Activated B cell treated with CpG ODN at 0.5 μM for 24 hours (primary cell): ENCODE results near the gene NCKAP5. TPM values are rescaled to one million over a fixed set of nuclear protein-coding genes. Genes with fewer than 3 reads are reported as not detected.

ENCODE experiments used
- ATAC-seq: fragments of 200-7000 bp; cut with Tn5 transposase; one replicate; pipeline ENCODE4 v1.10.0; 2021; ENCODE audit warnings: low read depth, mild to moderate bottlenecking, moderate library complexity
- CTCF ChIA-PET: fragments of 350-600 bp; sonication (Branson Sonifier 250); formaldehyde crosslinking; loops from one replicate; lab custom pipeline; 2021; ENCODE audit warnings: antibody characterized with exemption; lab: Charles Lee
- POLR2A ChIA-PET: fragments of 350-600 bp; sonication (Branson Sonifier 250); formaldehyde crosslinking; loops from one replicate; lab custom pipeline; 2021; ENCODE audit warnings: antibody characterized with exemption; lab: Charles Lee
- DNase-seq: peaks from one replicate; pipeline ENCODE4 v3.0.0; 2022
- H3K27ac Mint-ChIP-seq: one replicate; pipeline ENCODE4 v1.8.0; 2020; ENCODE audit warnings: mixed read lengths
- H3K27me3 Mint-ChIP-seq: one replicate; pipeline ENCODE4 v1.8.0; 2021; ENCODE audit warnings: mixed read lengths
- H3K36me3 Mint-ChIP-seq: one replicate; pipeline ENCODE4 v1.8.0; 2021; ENCODE audit warnings: low read depth, mixed read lengths
- H3K4me1 Mint-ChIP-seq: one replicate; pipeline ENCODE4 v1.8.0; 2021; ENCODE audit warnings: mixed read lengths
- H3K4me3 Mint-ChIP-seq: one replicate; pipeline ENCODE4 v1.8.0; 2020; ENCODE audit warnings: mild to moderate bottlenecking, mixed read lengths
- H3K9me3 Mint-ChIP-seq: one replicate; pipeline ENCODE4 v1.8.0; 2020; ENCODE audit warnings: mixed read lengths
- CTCF ChIP-seq: fragments of 200-600 bp; IDR thresholded peaks from one replicate; pipeline ENCODE4 v1.8.0; 2022; ENCODE audit warnings: antibody characterized with exemption, mild to moderate bottlenecking
- intact Hi-C: fragments of 100-400 bp; cut with micrococcal nuclease; formaldehyde crosslinking; loops from one replicate; pipeline ENCODE4 v1.15.1; 2024
- total RNA-seq: library from RNA; stranded (reverse); gene quantifications from 2 replicates; pipeline ENCODE4 v1.2.3, GENCODE V29; 2022

The NCKAP5 gene
- total RNA-seq, 1 donor from 2014 or later = not detected

- no peaks in the 10 kb centered on the region for H3K9me3 Mint-ChIP-seq
- DNase-seq = no peak
- ChIA-PET CTCF (no interaction called here), POLR2A (no interaction called here)
- no peak for ATAC-seq
- intact Hi-C loops = no loop called here
- H3K27ac Mint-ChIP-seq = no peak overlapping the region
- no peaks in the 10 kb centered on the region for H3K4me1 Mint-ChIP-seq
- no peak overlapping the region for H3K4me3 Mint-ChIP-seq
- H3K36me3 Mint-ChIP-seq = no peaks in the 10 kb centered on the region
- no peaks in the 10 kb centered on the region for H3K27me3 Mint-ChIP-seq
- no peak for TF ChIP-seq CTCF
Observed at GRCh38 chr2:133557614-133558013, 10.6 kb downstream of the NCKAP5 start.

- Mint-ChIP-seq H3K27me3 (no peaks in the 10 kb centered on the region), H3K36me3 (no peaks in the 10 kb centered on the region), H3K9me3 (no peaks in the 10 kb centered on the region), H3K27ac (no peak overlapping the region), H3K4me1 (no peaks in the 10 kb centered on the region), H3K4me3 (no peak overlapping the region)
- ATAC-seq (no peak), DNase-seq (no peak)
- intact Hi-C loops = no loop called here
- TF ChIP-seq CTCF = no peak
- ChIA-PET POLR2A (no interaction called here), CTCF (no interaction called here)
Observed at GRCh38 chr2:133553838-133554408, 14.3 kb downstream of the NCKAP5 start.

- ATAC-seq = no peak
- Mint-ChIP-seq H3K36me3 (no peaks in the 10 kb centered on the region), H3K4me3 (no peak overlapping the region), H3K4me1 (no peaks in the 10 kb centered on the region), H3K27ac (no peak overlapping the region), H3K27me3 (no peaks in the 10 kb centered on the region), H3K9me3 (no peaks in the 10 kb centered on the region)
- intact Hi-C loops = no loop called here
- TF ChIP-seq CTCF = no peak
- POLR2A ChIA-PET = no interaction called here
- no peak for DNase-seq
- CTCF ChIA-PET = no interaction called here
Observed at GRCh38 chr2:133553251-133553650, 15.0 kb downstream of the NCKAP5 start.

GRCh38 chr2:133552821-133553220, 15.4 kb downstream of the NCKAP5 start:
- POLR2A ChIA-PET = no interaction called here
- CTCF ChIA-PET = no interaction called here
- Mint-ChIP-seq H3K27ac (no peak overlapping the region), H3K4me3 (no peak overlapping the region), H3K36me3 (no peaks in the 10 kb centered on the region), H3K4me1 (no peaks in the 10 kb centered on the region), H3K9me3 (no peaks in the 10 kb centered on the region), H3K27me3 (no peaks in the 10 kb centered on the region)
- intact Hi-C loops = no loop called here
- DNase-seq = no peak
- no peak for TF ChIP-seq CTCF
- no peak for ATAC-seq

GRCh38 chr2:133541797-133542196, 26.5 kb downstream of the NCKAP5 start:
- DNase-seq (no peak), ATAC-seq (no peak)
- TF ChIP-seq CTCF = no peak
- Mint-ChIP-seq H3K4me1 (no peaks in the 10 kb centered on the region), H3K36me3 (no peaks in the 10 kb centered on the region), H3K9me3 (peaks cover 4% of the 10 kb centered on the region), H3K27me3 (peaks cover 14% of the 10 kb centered on the region), H3K4me3 (no peak overlapping the region), H3K27ac (no peak overlapping the region)
- intact Hi-C loops = no loop called here
- CTCF ChIA-PET = no interaction called here
- POLR2A ChIA-PET = no interaction called here
